ENCODE data around the gene ERCC6L2.

DNA sequence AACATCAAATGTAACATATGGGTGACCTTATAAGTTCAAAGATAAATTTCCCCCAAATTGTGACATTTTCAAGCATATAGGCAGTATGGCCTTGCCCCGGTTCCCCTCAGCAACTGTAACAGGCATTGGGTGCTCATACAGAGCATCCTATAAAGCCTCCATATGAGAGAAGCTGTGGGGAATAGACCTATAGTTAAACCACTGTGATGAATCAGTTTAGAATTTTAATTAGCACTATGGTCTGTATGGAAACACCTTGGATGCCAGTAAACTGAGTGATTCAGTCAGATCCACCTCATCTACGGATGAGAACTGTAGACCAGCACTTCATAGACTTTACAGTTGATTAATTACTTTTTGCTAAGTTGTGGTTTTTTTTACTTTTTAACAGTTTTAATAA lies 79.4 kb downstream of the ERCC6L2 start:
- TF ChIP-seq POLR2A (IDR thresholded peaks at IDR 0.05; ENCODE audit: low read length): no peak
- TF ChIP-seq GATA1 (IDR thresholded peaks at IDR 0.05; ENCODE audit: low read depth, low read length): no peak
